ENCODE data around the gene LRRC10.

- no peak for TF ChIP-seq EZH2phosphoT487 (IDR thresholded peaks at IDR 0.05; ENCODE audit: insufficient read depth, low read depth)
- TF ChIP-seq EZH2 (IDR thresholded peaks at IDR 0.05; ENCODE audit: insufficient read depth, poor library complexity, severe bottlenecking) = no peak
These were observed 47.5 kb upstream of the LRRC10 start for GRCh38 chr12:69658203-69658602.
